CD14-positive monocyte (primary cell): ENCODE measurements around the gene TMEM87B. TPM values are rescaled to one million over a fixed set of nuclear protein-coding genes. Genes with fewer than 3 reads are reported as not detected.

Experiments
- DNase-seq, 3 donors: peaks; one replicate each; pipeline ENCODE4 v3.0.0-alpha.2; 2011 to 2022
- H2AFZ ChIP-seq: 2 replicates; pipeline ENCODE4 v1.6.0; 2012; ENCODE audit warnings: mild to moderate bottlenecking, low read depth, low read length, inconsistent platforms; ENCODE audit not compliant: insufficient read depth, poor library complexity, severe bottlenecking
- H3K27ac ChIP-seq, 2 donors: 1 replicate in 1 of 2; 2 replicates in 1 of 2; pipeline ENCODE4 v1.5.1; 2012 to 2013; ENCODE audit warnings: low read length in 2 of 2, control low read depth in 1 of 2, inconsistent platforms in 1 of 2, low read depth in 1 of 2, mild to moderate bottlenecking in 1 of 2
- H3K27me3 ChIP-seq, 2 donors: one replicate each; pipeline versions ENCODE4 v1.6.0 to v1.6.1; 2011 to 2013; ENCODE audit warnings: low read length in 2 of 2; ENCODE audit not compliant: control insufficient read depth in 2 of 2, insufficient read depth in 2 of 2
- H3K36me3 ChIP-seq, 2 donors: replicated peaks in 1 of 2; 1 replicate in 1 of 2; 2 replicates in 1 of 2; pipeline versions ENCODE4 v1.5.1 to v1.6.1; 2012 to 2013; ENCODE audit warnings: low read length in 2 of 2, control low read depth in 1 of 2, inconsistent platforms in 1 of 2, mild to moderate bottlenecking in 1 of 2; ENCODE audit not compliant: insufficient read depth in 2 of 2, control insufficient read depth in 1 of 2
- H3K4me1 ChIP-seq, 2 donors: 1 replicate in 1 of 2; 2 replicates in 1 of 2; pipeline versions ENCODE4 v1.5.1 to v1.6.1; 2012 to 2013; ENCODE audit warnings: low read length in 2 of 2, control low read depth in 1 of 2, inconsistent platforms in 1 of 2, mild to moderate bottlenecking in 1 of 2, moderate library complexity in 1 of 2; ENCODE audit not compliant: insufficient read depth in 2 of 2, control insufficient read depth in 1 of 2
- H3K4me2 ChIP-seq: replicated peaks from 2 replicates; pipeline ENCODE3; 2012; ENCODE audit warnings: low read length, moderate library complexity, mild to moderate bottlenecking; ENCODE audit not compliant: poor library complexity, severe bottlenecking; ENCODE audit errors: extremely low read depth
- H3K4me3 ChIP-seq, 3 experiments: fragments of 200-600 bp in 1 of 3; sonication (generic) in 1 of 3; replicated peaks in 1 of 3; 1 replicate in 2 of 3; 2 replicates in 1 of 3; pipeline ENCODE4 v1.5.1; 2011 to 2013; ENCODE audit warnings: low read length in 3 of 3, mild to moderate bottlenecking in 3 of 3, control low read depth in 2 of 3, low read depth in 2 of 3, inconsistent platforms in 1 of 3, moderate library complexity in 1 of 3
- H3K79me2 ChIP-seq: 2 replicates; pipeline ENCODE4 v1.6.0; 2012; ENCODE audit warnings: mild to moderate bottlenecking, control low read depth, inconsistent platforms, low read length, moderate library complexity; ENCODE audit not compliant: insufficient read depth
- H3K9ac ChIP-seq: 2 replicates; pipeline ENCODE4 v1.6.0; 2017; ENCODE audit warnings: low read length, mild to moderate bottlenecking; ENCODE audit not compliant: insufficient read depth, poor library complexity, severe bottlenecking
- H3K9me3 ChIP-seq, 2 donors: replicated peaks in 1 of 2; 1 replicate in 1 of 2; 2 replicates in 1 of 2; pipeline versions ENCODE4 v1.5.1 to v1.6.1; 2012 to 2013; ENCODE audit warnings: low read length in 2 of 2, control low read depth in 1 of 2; ENCODE audit not compliant: control insufficient read depth in 1 of 2, insufficient read depth in 1 of 2
- H4K20me1 ChIP-seq: 2 replicates; pipeline ENCODE4 v1.6.0; 2012; ENCODE audit warnings: mild to moderate bottlenecking, low read length, control low read depth, moderate library complexity; ENCODE audit not compliant: insufficient read depth
- H3K27ac Mint-ChIP-seq, 7 donors: one replicate each; pipeline ENCODE4 v1.8.0; 2020; ENCODE audit warnings: mild to moderate bottlenecking in 7 of 7, mixed read lengths in 7 of 7, moderate library complexity in 6 of 7, inconsistent platforms in 2 of 7
- H3K27me3 Mint-ChIP-seq, 3 donors: one replicate each; pipeline ENCODE4 v1.8.0; 2021 to 2022; ENCODE audit warnings: low read depth in 3 of 3, mild to moderate bottlenecking in 3 of 3, mixed read lengths in 3 of 3, moderate library complexity in 3 of 3, inconsistent platforms in 1 of 3
- H3K36me3 Mint-ChIP-seq, 2 donors: one replicate each; pipeline ENCODE4 v1.8.0; 2020; ENCODE audit warnings: mixed read lengths in 2 of 2, inconsistent platforms in 1 of 2, mild to moderate bottlenecking in 1 of 2
- H3K4me1 Mint-ChIP-seq: one replicate; pipeline ENCODE4 v1.8.0; 2020; ENCODE audit warnings: mild to moderate bottlenecking, mixed read lengths
- H3K4me3 Mint-ChIP-seq, 2 donors: one replicate each; pipeline ENCODE4 v1.8.0; 2020; ENCODE audit warnings: mild to moderate bottlenecking in 2 of 2, mixed read lengths in 2 of 2, moderate library complexity in 1 of 2
- H3K9me3 Mint-ChIP-seq, 7 donors: one replicate each; pipeline ENCODE4 v1.8.0; 2020 to 2022; ENCODE audit warnings: mixed read lengths in 7 of 7, mild to moderate bottlenecking in 6 of 7, moderate library complexity in 6 of 7, inconsistent platforms in 2 of 7
- CTCF ChIP-seq: fragments of 200-600 bp; IDR thresholded peaks from one replicate; pipeline ENCODE4 v1.8.0; 2022; ENCODE audit warnings: antibody characterized with exemption, mild to moderate bottlenecking
- WGBS: methylation state at CpG from one replicate; pipeline ENCODE4 v1.1.5; 2013; ENCODE audit warnings: missing lambda C conversion rate; ENCODE audit not compliant: insufficient coverage; 5-methylcytosine and 5-hydroxymethylcytosine counted together
- intact Hi-C, 2 donors: fragments of 100-400 bp; cut with micrococcal nuclease; formaldehyde crosslinking; loops; one replicate each; pipeline versions ENCODE4 v1.15.0 to v1.15.1; 2023
- polyA plus RNA-seq, 3 donors: library from polyadenylated mRNA; depleted of rRNA in 1 of 3; unstranded in 2 of 3; stranded (reverse) in 1 of 3; fragments of 300-500 nt in 2 of 3; fragments of >200 nt in 1 of 3; fragmentation: Illumina TruSeq in 2 of 3; gene quantifications; 1 replicate in 2 of 3; 2 replicates in 1 of 3; pipeline ENCODE4 v1.2.3, GENCODE V29; 2012 to 2021

TMEM87B gene
- polyA plus RNA-seq, 3 donors = 9.1 to 13.4 (median 11.4) TPM

DNA sequence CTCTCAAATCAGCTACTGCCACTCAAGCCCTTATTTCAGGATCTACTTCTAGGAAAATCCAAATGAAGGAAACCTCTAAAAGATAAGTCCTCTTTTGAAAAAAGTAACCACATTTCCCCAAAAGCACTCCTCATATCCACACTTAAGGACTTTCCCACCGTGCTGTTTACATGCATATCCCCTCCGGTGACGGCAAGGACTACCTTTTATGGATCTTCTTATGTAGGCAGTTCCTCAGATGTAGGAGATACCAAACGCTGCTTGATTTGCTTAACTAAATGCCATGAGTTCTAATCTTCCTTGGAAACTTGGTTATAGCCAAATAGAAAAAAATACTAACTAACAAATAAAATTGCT lies 6.9 kb upstream of the TMEM87B start:
- H3K4me3 Mint-ChIP-seq = no peak overlapping the region
- TF ChIP-seq CTCF = no peak
- H3K79me2 ChIP-seq = no peaks in the 10 kb centered on the region
- intact Hi-C loops = loop anchor here (1.0 to 5.0 kb wide), 2 partner anchors 151 to 164 kb away; partner anchors contain the start of genes MERTK (in 2 of the 2) and ANAPC1 (in 1 of the 2)
- peaks cover 11 to 12% of the 10 kb centered on the region in 2 donors for H3K4me1 ChIP-seq
- H3K9ac ChIP-seq = no peak overlapping the region
- no peak overlapping the region for H3K4me2 ChIP-seq
- H3K9me3 ChIP-seq = peaks cover 0 to 10% of the 10 kb centered on the region in 2 donors
- H4K20me1 ChIP-seq = no peaks in the 10 kb centered on the region
- no peak overlapping the region for H3K27ac Mint-ChIP-seq
- H3K4me1 Mint-ChIP-seq = peaks cover 14% of the 10 kb centered on the region
- DNase-seq = no peak
- 67% methylated on average over 3 of the region's 4 CpGs for WGBS
- H2AFZ ChIP-seq = no peak overlapping the region
- H3K36me3 ChIP-seq = no peaks in the 10 kb centered on the region
- H3K9me3 Mint-ChIP-seq = peaks cover 0 to 15% (median 11%) of the 10 kb centered on the region in 7 donors
- H3K27me3 Mint-ChIP-seq = peaks cover 2 to 3% (median 3%) of the 10 kb centered on the region in 3 donors
- H3K4me3 ChIP-seq = no peak overlapping the region
- no peaks in the 10 kb centered on the region for H3K27me3 ChIP-seq
- no peak overlapping the region for H3K27ac ChIP-seq
- H3K36me3 Mint-ChIP-seq = peaks cover 2 to 3% of the 10 kb centered on the region in 2 donors

DNA sequence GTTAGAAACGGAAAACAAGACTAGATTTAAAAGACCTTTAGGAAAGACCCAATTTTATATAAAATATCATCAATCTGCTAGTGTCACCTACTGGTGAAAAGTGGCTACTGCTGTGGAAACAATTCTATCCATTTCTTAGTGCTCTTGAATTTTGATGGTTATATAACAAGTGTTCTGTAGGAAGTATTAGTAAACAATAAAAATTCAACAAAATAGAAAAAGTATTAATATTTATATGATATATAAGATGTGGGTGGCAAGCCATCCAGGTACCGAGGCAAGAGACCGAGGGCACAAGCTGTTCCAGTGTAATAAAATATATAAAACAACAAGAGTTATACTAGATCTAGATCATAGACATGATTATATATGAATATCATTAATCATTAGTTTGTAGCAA lies 6.2 kb upstream of the TMEM87B start:
- Histone ChIP-seq H2AFZ (no peak overlapping the region), H3K27me3 (no peaks in the 10 kb centered on the region), H3K27ac (no peak overlapping the region), H3K4me1 (peaks cover 17 to 19% of the 10 kb centered on the region in 2 donors), H3K9me3 (peaks cover 0 to 10% of the 10 kb centered on the region in 2 donors), H3K79me2 (no peaks in the 10 kb centered on the region), H3K9ac (no peak overlapping the region), H4K20me1 (no peaks in the 10 kb centered on the region), H3K36me3 (no peaks in the 10 kb centered on the region), H3K4me3 (no peak overlapping the region), H3K4me2 (no peak overlapping the region)
- H3K4me1 Mint-ChIP-seq = peaks cover 21% of the 10 kb centered on the region
- peaks cover 0 to 15% (median 11%) of the 10 kb centered on the region in 7 donors for H3K9me3 Mint-ChIP-seq
- intact Hi-C loops = loop anchor here (1.0 to 5.0 kb wide), 2 partner anchors 152 to 165 kb away; partner anchors contain the start of genes MERTK (in 2 of the 2) and ANAPC1 (in 1 of the 2)
- WGBS = no CpG with 5 or more reads among the region's 3 CpGs
- H3K27ac Mint-ChIP-seq = no peak overlapping the region
- DNase-seq = peak; percentile 40 to 73 (median 58)
- no peak overlapping the region for H3K4me3 Mint-ChIP-seq
- peaks cover 2 to 3% of the 10 kb centered on the region in 2 donors for H3K36me3 Mint-ChIP-seq
- H3K27me3 Mint-ChIP-seq = peaks cover 2 to 3% (median 3%) of the 10 kb centered on the region in 3 donors
- peak; percentile 83 for TF ChIP-seq CTCF
